Stimulated activated CD4-positive, alpha-beta T cell treated with anti-CD3 and anti-CD28 coated beads, TNF-alpha, amount 100 ng/mL, for 4 hours (primary cell): ENCODE measurements around the gene SPRED2.

Source experiments
- DNase-seq, 3 experiments: peaks; one replicate each; pipeline ENCODE4 v3.0.0-alpha.2; 2020; ENCODE audit warnings: low read depth in 3 of 3

Gene SPRED2

DNA sequence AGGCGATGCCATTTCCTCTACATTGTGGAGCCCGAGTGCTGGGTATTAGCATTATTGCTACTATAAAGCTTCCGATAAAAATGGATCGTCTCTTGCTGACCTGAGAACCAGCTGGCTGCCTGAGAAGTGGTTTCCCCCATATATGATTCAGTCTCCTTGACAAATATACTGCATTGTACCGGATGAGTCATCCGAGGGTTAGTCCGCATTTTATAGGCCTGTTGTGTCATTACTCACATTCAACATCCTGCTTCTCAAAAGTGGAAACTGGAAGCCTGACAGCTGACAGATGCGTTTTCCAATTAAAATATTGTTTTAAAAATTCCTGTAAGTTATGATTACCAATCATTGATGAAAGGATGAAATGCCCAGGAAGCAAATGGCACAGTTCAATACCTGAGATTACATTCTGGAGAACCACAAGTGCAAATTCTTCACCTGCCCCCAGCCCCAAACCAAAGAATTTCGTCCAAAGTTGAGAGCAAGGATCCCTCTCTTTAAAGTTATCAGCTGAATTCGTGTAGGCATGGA is 65.7 kb downstream of the SPRED2 start:
- DNase-seq, result no peak

DNA sequence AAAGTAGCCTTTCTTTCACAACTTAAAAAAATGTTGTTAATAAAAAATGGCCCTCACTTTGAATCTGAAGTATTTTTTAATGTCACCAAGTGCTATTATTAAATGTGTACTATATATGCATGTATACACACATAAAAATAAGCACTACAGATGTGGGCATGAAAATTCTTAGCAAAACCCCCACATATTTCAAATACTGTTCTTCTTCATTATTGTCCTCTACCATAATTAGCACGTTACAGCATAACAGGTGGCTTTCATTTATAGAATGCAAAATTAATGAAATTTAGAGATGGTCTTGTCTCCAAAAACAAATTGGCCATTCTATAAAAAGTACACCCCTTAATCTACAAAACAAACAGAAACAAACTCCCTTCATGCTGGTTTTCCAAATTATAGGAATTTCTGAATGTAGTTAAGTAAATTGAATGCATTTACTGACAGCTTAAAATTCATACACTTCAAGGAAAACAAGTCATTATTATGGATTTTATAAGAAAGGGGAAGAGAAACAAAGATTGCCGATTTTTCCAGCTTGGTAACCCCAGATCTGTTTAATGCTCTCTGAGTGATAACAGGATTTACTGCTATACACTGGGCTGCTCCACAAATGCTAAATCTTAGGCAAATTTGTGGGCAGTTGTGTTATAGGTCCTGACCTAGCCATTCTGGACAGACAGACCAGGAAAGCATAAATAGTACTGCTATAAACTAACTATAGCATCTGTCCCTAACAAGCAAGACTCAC is 67.2 kb downstream of the SPRED2 start:
- DNase-seq, result no peak

DNA sequence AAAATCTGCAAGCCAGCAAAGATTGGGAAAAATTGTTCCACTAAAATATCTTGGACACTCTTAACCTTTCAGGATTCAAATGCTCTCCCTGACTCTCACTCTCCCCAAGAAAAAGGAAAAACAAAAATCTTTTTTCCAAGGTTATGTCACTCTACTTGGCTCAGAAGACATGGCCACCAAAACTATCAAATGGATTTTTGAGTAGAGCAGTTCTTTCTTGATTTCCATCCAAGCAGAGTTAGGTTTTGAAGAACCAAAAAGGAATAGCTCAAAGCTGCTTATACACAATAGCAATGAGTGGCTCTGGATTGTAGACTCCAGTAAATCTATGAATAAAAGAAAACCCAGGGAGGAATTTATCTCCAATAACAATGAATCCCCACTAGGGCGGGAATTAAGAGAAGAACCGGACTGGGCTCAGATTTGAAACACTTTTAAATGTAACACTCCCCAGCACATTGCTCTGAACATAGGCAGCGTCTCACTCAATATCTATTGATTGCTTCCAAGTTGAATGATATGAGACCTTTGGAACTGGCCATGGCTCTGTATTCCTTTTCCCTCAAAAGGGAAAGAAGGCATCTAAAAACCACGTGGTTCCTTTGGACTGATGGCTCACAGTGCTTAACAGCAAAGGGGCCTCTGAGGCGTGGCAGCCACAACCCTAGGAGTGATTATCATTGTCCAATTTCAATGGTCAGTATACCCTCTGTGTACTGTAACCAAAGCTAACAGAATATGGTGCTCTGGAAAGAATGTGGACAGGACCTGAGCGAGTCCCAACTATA is 68.3 kb downstream of the SPRED2 start:
- no peak for DNase-seq

DNA sequence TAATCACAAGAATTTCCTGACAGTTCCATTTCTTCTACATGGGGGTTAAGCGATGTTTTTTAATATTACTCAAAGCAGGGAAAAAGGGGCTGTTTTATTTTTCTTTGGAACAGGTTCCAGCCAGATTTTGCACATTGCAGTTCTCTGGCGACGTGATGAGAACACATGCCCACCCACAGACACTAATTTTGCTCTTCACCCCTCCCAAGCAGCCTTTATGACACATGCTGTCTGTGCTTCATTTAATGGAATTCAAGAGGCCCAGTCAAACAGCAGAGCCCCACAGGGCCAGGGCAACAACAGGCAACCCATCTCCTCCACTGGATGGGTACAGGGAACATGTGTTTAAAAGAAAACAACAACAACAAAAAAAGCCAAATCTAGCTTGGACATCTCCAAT is 70.8 kb downstream of the SPRED2 start:
- DNase-seq, result no peak

DNA sequence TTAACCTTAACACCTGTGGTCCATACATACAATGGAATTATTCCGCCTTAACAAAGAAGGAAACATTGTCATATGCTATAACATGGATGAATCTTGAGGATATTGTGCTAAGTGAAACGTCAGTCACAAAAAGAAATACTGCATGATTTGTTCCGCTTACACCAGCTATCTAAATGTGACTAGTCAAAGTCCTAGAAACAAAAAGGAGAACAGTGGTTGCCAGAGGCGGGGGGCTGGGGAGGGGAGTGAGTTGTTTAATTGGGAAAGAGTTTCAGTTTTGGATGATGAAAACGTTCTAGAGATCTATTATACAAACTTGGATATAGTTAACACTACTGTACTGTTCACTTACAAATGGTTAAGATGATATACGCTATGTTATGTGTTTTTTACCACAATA is 72.0 kb downstream of the SPRED2 start:
- no peak for DNase-seq

DNA sequence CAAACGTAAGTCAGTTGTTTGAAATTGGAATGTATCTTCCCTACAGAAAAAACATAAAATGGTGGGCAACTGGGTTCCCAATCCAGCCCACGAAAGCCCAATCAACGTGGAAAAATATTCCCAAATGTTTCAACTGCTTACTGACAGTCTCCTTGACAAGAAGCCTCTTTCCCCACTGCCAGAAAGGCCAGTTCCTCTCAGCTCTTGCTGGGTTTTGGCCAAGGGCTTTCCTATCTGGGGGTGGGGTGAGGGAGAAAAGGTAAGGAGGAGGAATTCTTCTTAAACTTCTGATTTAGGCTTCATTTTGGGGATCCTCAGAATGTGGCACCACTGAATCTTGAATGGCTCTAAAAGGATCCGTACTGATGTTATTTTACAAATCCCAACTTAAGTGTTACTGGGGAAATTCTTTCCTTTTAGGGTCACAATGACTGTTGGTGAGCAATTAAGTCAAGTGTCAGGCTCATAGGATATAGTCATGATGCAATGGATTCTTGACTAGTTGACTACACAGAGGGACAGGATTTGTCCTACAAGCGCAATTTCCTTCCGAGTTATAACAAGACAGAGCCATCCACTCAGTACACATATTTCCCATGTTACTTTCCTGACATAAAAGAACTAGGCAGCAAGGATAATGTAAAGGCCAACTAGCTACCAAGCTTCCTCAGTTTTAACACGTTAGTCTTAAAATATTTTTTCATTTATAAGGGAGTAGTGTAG is 73.6 kb downstream of the SPRED2 start:
- DNase-seq, result no peak

DNA sequence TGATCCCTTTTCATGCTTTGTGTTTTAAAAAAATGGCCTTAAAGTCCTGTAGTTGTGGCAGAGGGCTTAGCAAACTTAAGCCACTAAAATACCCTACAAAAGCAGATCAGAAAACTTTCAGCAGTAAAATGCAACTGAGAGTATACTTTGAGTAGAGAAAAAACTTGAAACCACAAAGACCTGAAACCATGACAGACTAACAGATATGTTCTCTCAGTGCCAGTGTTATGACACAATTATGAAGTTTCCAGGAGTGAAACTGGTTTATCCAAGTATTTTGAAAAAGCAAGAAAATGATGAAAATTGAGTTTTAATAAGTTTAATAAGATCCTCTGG is 74.5 kb downstream of the SPRED2 start:
- no peak for DNase-seq

DNA sequence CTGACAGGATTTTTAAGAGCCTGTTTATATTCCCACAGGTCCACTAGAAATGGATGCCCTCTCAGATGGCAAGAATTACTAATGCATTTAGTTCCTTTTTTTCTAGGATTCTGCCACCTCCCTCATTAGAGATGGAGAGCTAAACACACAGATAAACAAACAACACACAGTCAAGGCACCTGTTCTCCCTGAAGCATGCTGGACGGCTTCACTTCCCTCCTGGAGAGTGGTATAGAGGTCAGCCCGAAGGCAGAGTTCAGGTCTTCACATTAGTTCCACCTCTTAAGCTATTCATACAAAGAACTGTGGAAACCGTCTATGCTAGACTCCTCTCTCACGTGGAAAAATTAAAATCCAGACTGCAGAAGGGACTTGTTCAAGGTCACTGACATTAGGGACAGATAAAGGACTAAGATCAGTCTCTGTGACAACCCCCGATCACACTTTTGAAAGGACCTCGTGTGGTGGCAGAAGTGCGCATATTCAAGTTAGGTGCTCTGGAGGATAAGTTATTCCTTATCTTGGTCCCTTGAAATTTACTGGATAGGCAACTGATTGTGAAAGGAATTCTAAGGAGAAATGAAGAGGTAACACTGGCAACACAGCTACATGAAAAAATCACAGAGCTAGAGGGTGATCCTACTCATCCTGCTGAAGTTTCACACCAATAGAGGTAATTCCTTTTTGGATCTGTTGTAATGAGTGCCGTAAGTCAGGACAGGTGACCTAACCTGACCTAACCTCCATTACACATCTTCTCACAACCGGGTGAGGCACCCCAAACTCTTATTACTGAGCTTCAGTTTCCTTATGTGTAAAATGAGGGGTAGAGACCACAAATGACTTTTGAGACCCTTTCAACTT is 75.1 kb downstream of the SPRED2 start:
- no peak for DNase-seq

DNA sequence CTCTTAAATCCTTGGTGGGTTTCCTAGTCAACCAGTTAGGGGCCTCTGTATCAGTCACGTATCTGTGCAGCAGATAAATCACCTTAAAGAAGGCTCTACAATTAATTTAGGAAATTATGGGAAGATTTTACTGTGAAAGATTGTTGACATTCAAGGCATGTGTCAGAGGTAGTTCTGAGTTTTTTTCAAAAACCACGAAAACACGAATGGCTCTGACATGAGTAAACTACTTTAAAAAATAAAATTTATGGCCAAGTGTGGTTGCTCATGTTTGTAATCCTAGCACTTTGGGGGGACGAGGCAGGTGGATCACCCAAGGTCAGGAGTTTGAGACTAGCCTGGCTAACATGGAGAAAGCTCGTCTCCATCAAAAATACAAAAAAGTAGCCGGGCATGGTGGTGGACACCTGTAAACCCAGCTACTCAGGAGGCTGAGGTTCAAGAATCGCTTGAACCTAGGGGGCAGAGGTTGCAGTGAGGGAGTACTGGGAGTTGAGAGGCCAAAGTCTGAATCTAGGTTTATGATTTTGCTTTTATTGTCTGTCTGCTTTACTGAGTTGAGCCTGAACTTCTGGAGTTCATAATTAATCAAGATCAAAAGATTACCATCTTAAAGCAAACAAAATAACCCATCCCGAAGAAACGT is 77.1 kb downstream of the SPRED2 start:
- no peak for DNase-seq

DNA sequence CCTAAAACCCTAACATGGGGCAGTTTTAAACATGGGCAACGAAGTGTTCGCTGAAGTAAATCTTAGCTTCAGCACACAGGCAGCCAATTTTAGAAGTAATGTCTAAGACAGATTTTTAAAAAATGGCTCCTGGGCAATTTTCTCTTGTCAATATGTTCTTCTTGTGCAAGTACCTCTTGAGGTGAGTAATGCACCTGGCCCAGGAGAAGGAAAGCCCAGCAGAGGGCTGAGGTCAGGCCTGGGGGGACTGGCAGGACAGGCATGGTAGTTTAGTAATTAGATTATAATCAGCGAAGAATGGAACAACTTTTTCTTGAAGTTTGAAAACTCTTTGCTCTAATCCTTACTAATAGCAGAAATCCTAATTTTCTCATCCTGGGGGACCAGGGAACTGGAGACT is 77.6 kb downstream of the SPRED2 start:
- no peak for DNase-seq

DNA sequence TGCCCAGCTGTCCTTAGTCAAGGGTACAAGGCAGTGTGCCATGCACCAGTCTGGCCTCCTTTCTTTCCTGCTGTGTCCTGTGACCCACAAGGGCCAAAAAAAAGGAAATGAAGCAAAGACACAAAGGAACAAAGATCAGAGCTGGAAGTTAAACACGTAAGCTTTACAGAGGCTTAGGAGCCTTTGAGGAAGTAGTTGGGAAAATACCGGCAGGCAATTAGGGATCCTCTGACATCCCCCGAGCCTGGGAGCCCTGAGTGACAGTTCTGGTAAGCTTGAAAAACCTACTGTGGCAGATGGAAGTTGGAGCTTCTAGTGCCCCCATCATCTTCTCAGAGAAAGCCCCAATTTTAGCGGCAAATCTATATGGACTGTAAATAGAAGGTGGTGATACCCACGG is 78.5 kb downstream of the SPRED2 start:
- DNase-seq, result no peak

DNA sequence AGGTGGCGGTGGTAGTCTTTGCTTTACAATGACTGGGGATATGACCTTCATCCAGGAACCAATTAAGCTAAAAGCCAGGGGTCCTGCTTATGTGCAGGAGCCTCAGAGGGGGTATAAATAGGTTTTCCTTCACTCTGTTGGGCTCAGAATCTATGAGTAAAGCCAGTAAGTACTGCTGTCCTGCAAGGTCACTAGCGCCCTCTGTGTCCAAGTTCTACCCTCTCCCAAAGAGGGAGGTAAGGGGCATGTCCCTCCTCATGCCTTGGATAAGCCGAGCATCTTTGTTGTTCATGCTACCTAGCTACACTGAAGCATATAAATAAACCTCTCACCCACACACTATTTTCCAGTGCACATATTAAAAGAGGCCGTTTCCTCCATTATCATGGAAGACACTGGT is 79.4 kb downstream of the SPRED2 start:
- no peak for DNase-seq

DNA sequence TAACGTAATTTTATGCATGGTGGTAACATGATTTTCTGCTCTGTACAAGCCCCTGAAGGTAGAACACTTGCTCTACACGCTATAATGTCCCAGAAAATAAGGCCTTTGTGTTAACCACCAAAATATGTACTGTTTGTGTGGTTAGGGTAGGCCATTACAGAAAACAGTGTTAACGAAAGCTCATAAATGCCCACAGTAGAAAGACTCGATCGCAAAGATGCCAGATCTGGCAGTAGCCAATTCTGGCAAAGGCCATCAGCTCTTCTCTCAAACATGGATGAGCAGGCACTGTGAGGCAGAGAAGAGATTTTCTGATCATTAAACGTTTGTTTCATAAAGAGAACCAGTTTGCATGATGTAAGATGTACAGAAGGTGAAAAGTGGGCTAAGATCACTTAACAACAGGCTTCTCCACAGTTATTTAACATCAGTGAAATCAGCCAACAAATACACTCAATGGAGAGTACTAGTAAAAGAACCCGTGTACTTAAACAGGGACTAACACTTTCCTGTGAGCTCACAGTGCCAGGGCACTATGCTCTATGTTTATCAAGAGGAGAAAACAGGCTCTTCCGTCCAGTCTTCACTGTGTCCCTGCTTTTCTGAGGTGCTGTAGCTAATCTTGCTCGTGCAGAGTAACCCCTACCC is 80.3 kb downstream of the SPRED2 start:
- no peak for DNase-seq

DNA sequence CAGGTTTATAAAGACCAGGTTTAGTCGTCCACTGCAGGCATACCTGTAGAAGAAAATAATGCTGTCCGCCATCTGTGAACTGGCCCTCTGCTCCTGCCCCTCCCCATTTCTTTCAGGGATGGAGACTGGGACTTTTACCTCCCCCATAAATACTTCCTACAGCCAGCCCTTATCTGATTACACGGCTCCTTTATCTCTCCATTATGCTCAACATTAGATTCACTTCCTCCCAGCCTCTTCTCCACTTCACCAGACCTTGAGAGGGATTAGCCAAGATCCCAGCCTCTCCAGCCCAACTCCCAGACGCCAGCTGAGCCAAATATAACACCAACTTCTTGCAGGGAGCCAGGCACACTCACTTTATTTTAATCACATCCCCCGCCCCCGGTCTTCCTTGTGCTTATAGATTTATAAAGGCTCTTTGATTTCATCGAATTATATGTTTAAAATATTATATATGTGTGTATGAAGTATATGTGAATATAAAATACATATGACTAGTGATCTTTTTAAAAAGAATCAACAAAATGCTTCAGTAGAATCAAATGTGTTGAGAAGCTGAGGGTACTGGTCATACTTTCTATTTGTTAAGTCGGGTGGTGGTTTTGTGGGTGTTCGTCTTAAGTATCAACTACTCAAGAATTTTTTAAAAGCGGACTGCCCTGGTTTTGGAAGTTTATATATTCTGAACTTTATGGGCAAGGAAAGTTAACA is 81.0 kb downstream of the SPRED2 start:
- DNase-seq, result no peak

DNA sequence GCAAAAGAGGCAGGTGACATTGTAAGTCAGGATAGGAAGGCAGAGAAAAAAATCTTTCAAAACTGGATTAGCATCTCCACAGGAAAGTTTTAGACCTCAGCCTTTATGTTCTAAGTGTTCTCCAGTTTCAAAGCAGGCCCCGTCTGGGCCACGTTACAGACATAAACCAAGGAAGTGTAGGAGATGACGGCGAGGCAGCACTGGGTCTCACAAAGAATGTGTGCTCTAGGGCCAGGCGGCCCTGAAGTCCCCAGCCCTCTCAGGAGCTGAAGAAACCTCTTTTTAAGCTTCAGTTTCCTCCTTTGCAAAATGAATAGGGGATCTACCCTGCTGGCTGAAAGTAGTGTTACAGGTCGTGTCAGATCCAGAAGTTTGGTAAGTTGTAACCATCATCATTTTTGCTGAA is 81.7 kb downstream of the SPRED2 start:
- no peak for DNase-seq

DNA sequence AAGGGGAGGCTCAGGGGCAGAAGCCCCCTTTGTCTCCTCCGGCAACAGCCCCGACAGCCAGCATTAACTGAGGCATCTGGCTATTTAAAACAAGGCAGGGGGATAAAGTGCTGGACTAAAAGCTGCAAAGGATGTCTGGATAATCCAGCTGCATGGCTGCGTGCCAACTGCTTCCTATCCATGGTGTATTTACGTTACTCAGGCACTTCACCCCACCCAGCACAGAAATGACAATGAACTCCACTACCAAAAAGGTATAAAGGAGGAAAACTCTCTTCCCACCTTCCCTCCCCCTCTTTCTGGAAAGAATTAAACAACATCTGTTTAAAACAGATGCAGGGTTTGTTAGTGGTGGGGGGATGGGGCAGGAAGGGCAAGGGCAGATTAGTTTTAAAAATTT is 82.5 kb downstream of the SPRED2 start:
- DNase-seq, result no peak

DNA sequence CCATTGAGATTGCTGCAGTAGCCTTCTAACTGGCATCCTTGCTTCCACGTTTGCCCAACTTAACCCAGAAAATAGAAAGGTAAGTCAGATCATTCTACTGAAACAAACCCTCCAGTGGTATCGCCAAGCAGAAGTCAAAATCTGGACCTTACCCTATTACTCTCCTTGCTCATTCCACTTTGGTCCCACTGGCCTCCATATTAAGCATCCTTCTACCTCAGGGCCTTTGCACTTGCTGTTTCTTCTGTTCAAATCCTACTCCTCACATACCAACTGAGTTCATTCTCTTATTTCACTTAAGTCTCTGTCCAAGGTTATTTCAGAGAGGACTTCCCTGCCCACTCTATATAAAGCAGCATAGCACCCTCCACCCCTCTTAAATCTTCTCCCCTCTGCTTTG is 84.5 kb downstream of the SPRED2 start:
- no peak for DNase-seq

DNA sequence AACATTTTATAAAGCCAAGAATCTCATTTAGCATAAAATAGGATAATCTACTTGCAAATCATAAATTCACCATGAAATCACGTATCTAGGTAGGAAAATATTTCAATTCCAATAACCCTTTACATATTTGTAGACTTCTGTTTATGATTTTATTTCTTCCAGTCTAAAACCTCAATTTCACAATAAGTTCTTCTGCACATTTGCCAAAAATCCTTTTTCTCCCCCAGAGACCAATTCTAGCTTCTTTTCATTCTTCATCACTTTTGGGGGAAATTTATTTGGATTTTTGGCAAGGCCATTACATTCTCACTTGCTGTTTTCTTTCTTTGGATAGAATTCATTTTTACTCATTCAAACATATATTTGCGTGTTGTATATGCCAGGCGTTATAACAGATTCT is 86.8 kb downstream of the SPRED2 start:
- DNase-seq, result no peak

DNA sequence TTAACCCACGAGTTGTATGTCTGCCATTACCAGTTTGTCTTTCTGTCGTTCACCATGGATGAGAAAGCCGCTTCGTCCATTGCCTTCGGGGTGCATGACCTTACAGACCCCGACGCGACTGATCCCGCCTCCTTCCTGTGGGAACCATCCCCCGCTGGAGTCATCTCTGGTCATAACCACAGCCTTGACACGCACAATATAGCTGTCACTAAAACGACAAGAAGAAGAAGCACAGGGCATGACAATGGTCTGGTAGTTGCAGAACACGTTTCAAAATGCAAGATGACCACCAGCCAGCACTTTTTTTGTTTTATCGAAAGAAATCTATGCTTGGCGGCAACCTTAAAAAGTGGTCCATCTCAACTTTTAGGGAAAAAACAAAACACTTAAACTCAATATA is 87.7 kb downstream of the SPRED2 start:
- no peak for DNase-seq

DNA sequence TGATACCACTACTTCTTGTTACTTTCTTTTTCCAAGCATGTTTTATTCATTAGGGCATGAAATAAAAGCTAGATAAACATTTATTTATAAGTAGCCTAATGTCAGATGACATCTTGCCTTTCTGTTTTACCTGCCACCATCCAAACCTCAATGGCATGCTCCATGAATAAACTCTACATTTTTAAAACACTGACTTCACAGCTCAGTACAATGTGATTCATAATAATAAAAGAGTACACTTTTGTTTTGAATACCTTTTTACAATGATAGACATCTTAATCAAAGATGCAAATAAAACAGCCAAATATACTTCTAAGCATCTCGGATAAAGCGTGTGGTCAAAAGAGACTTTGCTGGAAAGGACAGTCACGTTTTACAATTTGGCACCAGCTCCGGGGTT is 88.2 kb downstream of the SPRED2 start:
- DNase-seq, result no peak
